ENCODE results near the gene KCTD11. TPM values are rescaled to one million over a fixed set of nuclear protein-coding genes. Genes with fewer than 3 reads are reported as not detected.

Gene KCTD11
- total and polyA plus RNA-seq, 2 of the 13 experiments (the other 11 are each of a cell fraction or from before 2014, with no cell fraction given), result 1.6 to 2.6 TPM

- no peak for TF ChIP-seq ZNF609 (CRISPR knock-in tag; IDR thresholded peaks at IDR 0.05; ENCODE audit: borderline replicate concordance)
- TF ChIP-seq MTERF4 (CRISPR knock-in tag; IDR thresholded peaks at IDR 0.05), result peak; percentile 80; the same call in 1 of the 2 replicates
- no peak for TF ChIP-seq DNMT3B (CRISPR knock-in tag; conservative IDR thresholded peaks at IDR 0.05)
- peak; percentile 89 for TF ChIP-seq TMF1 (CRISPR knock-in tag; IDR thresholded peaks at IDR 0.05; ENCODE audit: low read depth)
- TF ChIP-seq MXD4 (CRISPR knock-in tag; IDR thresholded peaks at IDR 0.05), result peak; percentile 90
- TF ChIP-seq ZNF33A (CRISPR knock-in tag; IDR thresholded peaks at IDR 0.05; ENCODE audit: borderline replicate concordance), result no peak
- TF ChIP-seq ZNF761 (CRISPR knock-in tag; conservative IDR thresholded peaks at IDR 0.05), result 0 out of 2 replicates have a peak, but pooled peaks have one; percentile 31
- TF ChIP-seq PRDM15 (CRISPR knock-in tag; IDR thresholded peaks at IDR 0.05), result no peak
- TF ChIP-seq ADNP (CRISPR knock-in tag; IDR thresholded peaks at IDR 0.05), result no peak
- TF ChIP-seq ZNF879 (CRISPR knock-in tag; IDR thresholded peaks at IDR 0.05), result no peak
- TF ChIP-seq ZNF878 (CRISPR knock-in tag; IDR thresholded peaks at IDR 0.05), result no peak
- TF ChIP-seq ZNF503 (CRISPR knock-in tag; IDR thresholded peaks at IDR 0.05), result peak; percentile 55; the same call in 1 of the 2 replicates
- TF ChIP-seq ZFX (CRISPR knock-in tag; IDR thresholded peaks at IDR 0.05; ENCODE audit: low read depth), result peak; percentile 79
- TF ChIP-seq KDM1A (CRISPR knock-in tag; IDR thresholded peaks at IDR 0.05), result no peak
- TF ChIP-seq ZSCAN9 (CRISPR knock-in tag; IDR thresholded peaks at IDR 0.05; ENCODE audit: borderline replicate concordance), result no peak
- no peak for TF ChIP-seq ZNF275 (CRISPR knock-in tag; IDR thresholded peaks at IDR 0.05; ENCODE audit: borderline replicate concordance)
Observed at GRCh38 chr17:7314719-7315569, 37.0 kb upstream of the KCTD11 start, which contains the start of gene GPS2 (continued).
